ENCODE results near the gene KDM1A. TPM values are rescaled to one million over a fixed set of nuclear protein-coding genes. Genes with fewer than 3 reads are reported as not detected.

KDM1A gene
- total RNA-seq, 1 experiment from 2014 or later: 162 TPM

- Histone ChIP-seq H3K9ac (ENCODE audit: low read length) (no peak overlapping the region), H3K27me3 (ENCODE audit: insufficient read depth, low read length) (peaks cover 6% of the 10 kb centered on the region; the same call in 1 of the 2 replicates), H3K79me2 (ENCODE audit: insufficient read depth, low read length) (no peaks in the 10 kb centered on the region), H3K4me3 (replicated peaks in 1 of 2; ENCODE audit: low read depth in 1 of 2, low read length in 2 of 2) (no peak overlapping the region), H2AFZ (ENCODE audit: low read depth, low read length, poor library complexity, severe bottlenecking) (no peak overlapping the region), H3K4me1 (ENCODE audit: control insufficient read depth in 1 of 2, insufficient read depth in 2 of 2, low read length in 2 of 2) (peaks cover 4 to 8% of the 10 kb centered on the region in 2 experiments; a peak in 2 of 4 replicates), H3K27ac (ENCODE audit: low read depth, low read length) (no peak overlapping the region), H3K9me2 (ENCODE audit: insufficient read depth) (no peaks in the 10 kb centered on the region), H3K4me2 (ENCODE audit: low read length) (no peak overlapping the region), H4K20me1 (ENCODE audit: insufficient read depth) (no peaks in the 10 kb centered on the region), H3K9me3 (ENCODE audit: control insufficient read depth in 1 of 2, insufficient read depth in 1 of 2, low read depth in 1 of 2, low read length in 2 of 2) (no peaks in the 10 kb centered on the region), H3K36me3 (ENCODE audit: control insufficient read depth in 1 of 2, insufficient read depth in 2 of 2, low read length in 2 of 2) (no peaks in the 10 kb centered on the region)
- ChIA-PET CTCF (interaction anchor here (1.6 kb wide), 1 partner anchor 569 kb away, joined by 3 read pairs; no protein-coding TSS in a partner anchor), POLR2A (interaction anchor here (0.7 kb wide), 1 partner anchor 207 kb away, joined by 3 read pairs; no protein-coding TSS in a partner anchor), RAD21 (ENCODE audit: low non-redundant PET in 1 of 2, low total read pairs in 2 of 2, uncharacterized antibody in 2 of 2, unreplicated experiment in 2 of 2) (no interaction called here)
- TF ChIP-seq ZBTB33 (IDR thresholded peaks at IDR 0.05; ENCODE audit: extremely low read depth, insufficient replicate concordance, low read length) (no peak), POLR2A (IDR thresholded peaks at IDR 0.05; ENCODE audit: borderline replicate concordance, extremely low read depth, insufficient read depth, insufficient read length) (no peak)
- no TSS peak for BruUV-seq (replicated peaks)
- intact Hi-C loops (cut with micrococcal nuclease): loop anchor here (10.0 kb wide), 1 partner anchor 434 kb away; no protein-coding TSS in a partner anchor
- ATAC-seq (no peak), DNase-seq (ENCODE audit: low read depth, low spot score) (no peak)
Observed at GRCh38 chr1:22971161-22971560, 48.1 kb upstream of the KDM1A start.

- Histone ChIP-seq H3K9me3 (ENCODE audit: control insufficient read depth in 1 of 2, insufficient read depth in 1 of 2, low read depth in 1 of 2, low read length in 2 of 2) (no peaks in the 10 kb centered on the region), H4K20me1 (ENCODE audit: insufficient read depth) (no peaks in the 10 kb centered on the region), H3K27me3 (ENCODE audit: insufficient read depth, low read length) (peaks cover 6% of the 10 kb centered on the region; the same call in 1 of the 2 replicates), H3K4me3 (replicated peaks in 1 of 2; ENCODE audit: low read depth in 1 of 2, low read length in 2 of 2) (no peak overlapping the region), H3K36me3 (ENCODE audit: control insufficient read depth in 1 of 2, insufficient read depth in 2 of 2, low read length in 2 of 2) (no peaks in the 10 kb centered on the region), H3K9me2 (ENCODE audit: insufficient read depth) (no peaks in the 10 kb centered on the region), H3K4me1 (ENCODE audit: control insufficient read depth in 1 of 2, insufficient read depth in 2 of 2, low read length in 2 of 2) (peaks cover 4 to 15% of the 10 kb centered on the region in 2 experiments; a peak in 2 of 4 replicates), H3K27ac (ENCODE audit: low read depth, low read length) (no peak overlapping the region), H3K9ac (ENCODE audit: low read length) (no peak overlapping the region), H3K79me2 (ENCODE audit: insufficient read depth, low read length) (no peaks in the 10 kb centered on the region), H3K4me2 (ENCODE audit: low read length) (no peak overlapping the region), H2AFZ (ENCODE audit: low read depth, low read length, poor library complexity, severe bottlenecking) (no peak overlapping the region)
- ATAC-seq (no peak), DNase-seq (ENCODE audit: low read depth, low spot score) (no peak)
- POLR2A ChIA-PET: no interaction called here
- TF ChIP-seq POLR2AphosphoS5 (IDR thresholded peaks at IDR 0.05; ENCODE audit: low read depth, low read length) (no peak), EZH2 (IDR thresholded peaks at IDR 0.05) (no peak), EZH2phosphoT487 (IDR thresholded peaks at IDR 0.05; ENCODE audit: borderline replicate concordance) (no peak), EGR1 (IDR thresholded peaks at IDR 0.05; ENCODE audit: low read depth) (no peak), CEBPB (IDR thresholded peaks at IDR 0.05; ENCODE audit: low read depth) (no peak), ZFX (IDR thresholded peaks at IDR 0.05) (no peak), CTCF (IDR thresholded peaks at IDR 0.05 in 2 of 3, conservative IDR thresholded peaks at IDR 0.05 in 1 of 3; ENCODE audit: borderline replicate concordance in 1 of 3, insufficient read depth in 1 of 3, low read depth in 2 of 3, low read length in 2 of 3) (no peak), SRF (IDR thresholded peaks at IDR 0.05; ENCODE audit: low read depth) (no peak), JUND (IDR thresholded peaks at IDR 0.05) (no peak)
- no TSS peak for BruUV-seq (replicated peaks)
- RAD21 ChIA-PET (ENCODE audit: low non-redundant PET in 1 of 2, low total read pairs in 2 of 2, uncharacterized antibody in 2 of 2, unreplicated experiment in 2 of 2): interaction anchor here in 1 of 2 experiments (0.6 kb wide), 1 partner anchor 196 kb away, joined by 3 read pairs; no protein-coding TSS in a partner anchor
- CTCF ChIA-PET: interaction anchor here (1.6 kb wide), 1 partner anchor 568 kb away, joined by 3 read pairs; no protein-coding TSS in a partner anchor
- intact Hi-C loops (cut with micrococcal nuclease): loop anchor here (10.0 kb wide), 1 partner anchor 433 kb away; no protein-coding TSS in a partner anchor
Observed at GRCh38 chr1:22971611-22972405, 47.5 kb upstream of the KDM1A start.
